ENCODE results near the gene AGAP1.

DNA sequence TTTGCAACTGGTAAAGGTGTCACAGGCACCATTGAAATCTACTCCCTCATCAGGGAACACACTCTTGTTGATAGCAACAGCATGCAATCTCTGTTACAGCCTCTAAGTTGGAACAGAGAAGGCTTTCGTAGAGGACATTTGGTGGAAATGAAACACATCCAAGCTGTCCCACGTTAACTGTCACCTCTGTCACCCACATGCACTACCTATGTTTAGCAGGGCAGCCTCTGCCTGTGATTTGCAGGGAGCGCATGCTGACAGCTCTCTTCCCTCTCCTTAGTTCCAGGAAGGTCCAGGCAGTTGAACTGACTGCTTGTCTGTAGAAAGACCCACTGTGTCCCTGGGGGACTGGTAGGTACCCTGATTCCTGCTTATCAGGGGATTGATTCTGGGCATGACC, 367.5 kb downstream of the AGAP1 start:
- TF ChIP-seq, protein P1, sequence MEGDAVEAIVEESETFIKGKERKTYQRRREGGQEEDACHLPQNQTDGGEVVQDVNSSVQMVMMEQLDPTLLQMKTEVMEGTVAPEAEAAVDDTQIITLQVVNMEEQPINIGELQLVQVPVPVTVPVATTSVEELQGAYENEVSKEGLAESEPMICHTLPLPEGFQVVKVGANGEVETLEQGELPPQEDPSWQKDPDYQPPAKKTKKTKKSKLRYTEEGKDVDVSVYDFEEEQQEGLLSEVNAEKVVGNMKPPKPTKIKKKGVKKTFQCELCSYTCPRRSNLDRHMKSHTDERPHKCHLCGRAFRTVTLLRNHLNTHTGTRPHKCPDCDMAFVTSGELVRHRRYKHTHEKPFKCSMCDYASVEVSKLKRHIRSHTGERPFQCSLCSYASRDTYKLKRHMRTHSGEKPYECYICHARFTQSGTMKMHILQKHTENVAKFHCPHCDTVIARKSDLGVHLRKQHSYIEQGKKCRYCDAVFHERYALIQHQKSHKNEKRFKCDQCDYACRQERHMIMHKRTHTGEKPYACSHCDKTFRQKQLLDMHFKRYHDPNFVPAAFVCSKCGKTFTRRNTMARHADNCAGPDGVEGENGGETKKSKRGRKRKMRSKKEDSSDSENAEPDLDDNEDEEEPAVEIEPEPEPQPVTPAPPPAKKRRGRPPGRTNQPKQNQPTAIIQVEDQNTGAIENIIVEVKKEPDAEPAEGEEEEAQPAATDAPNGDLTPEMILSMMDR (IDR thresholded peaks at IDR 0.05): no peak
- TF ChIP-seq POLR2A (IDR thresholded peaks at IDR 0.05) (no peak), POLR2AphosphoS5 (IDR thresholded peaks at IDR 0.05) (no peak)
